Left lung (tissue), 10 donors: ENCODE results near the gene DIO3. TPM values are rescaled to one million over a fixed set of nuclear protein-coding genes. Genes with fewer than 3 reads are reported as not detected.

Experiments used
- ATAC-seq: fragments of 200-7000 bp; cut with Tn5 transposase; one replicate; pipeline ENCODE4 v1.9.1; 2020; ENCODE audit warnings: moderate library complexity
- DNase-seq, 4 donors: peaks; one replicate each; pipeline ENCODE4 v3.0.0-alpha.2; 2013 to 2020
- H3K27ac ChIP-seq, 2 donors: fragments of 200-600 bp; sonication (generic) in 1 of 2; one replicate each; pipeline versions ENCODE4 v1.5.0 to v1.8.0; 2020 to 2021
- H3K27me3 ChIP-seq, 2 donors: fragments of 200-600 bp; sonication (generic) in 1 of 2; one replicate each; pipeline versions ENCODE4 v1.5.0 to v1.8.0; 2020 to 2021
- H3K36me3 ChIP-seq, 2 donors: fragments of 200-600 bp; sonication (generic) in 1 of 2; one replicate each; pipeline versions ENCODE4 v1.5.0 to v1.8.0; 2020 to 2021
- H3K4me1 ChIP-seq, 2 donors: fragments of 200-600 bp; one replicate each; pipeline ENCODE4 v1.8.0; 2021
- H3K4me3 ChIP-seq, 2 donors: fragments of 200-600 bp; sonication (generic) in 1 of 2; one replicate each; pipeline versions ENCODE4 v1.5.0 to v1.8.0; 2020 to 2021; ENCODE audit warnings: mild to moderate bottlenecking in 1 of 2
- H3K9me3 ChIP-seq, 2 donors: fragments of 200-600 bp; sonication (generic) in 1 of 2; one replicate each; pipeline versions ENCODE4 v1.5.0 to v1.8.0; 2020 to 2021
- intact Hi-C, 2 donors: fragments of 100-400 bp; cut with DNase I; formaldehyde crosslinking; loops; one replicate each; pipeline versions ENCODE4 v1.11.2 to v1.14.2; 2022
- polyA plus RNA-seq, 6 donors: library from polyadenylated mRNA; unstranded; fragments of 120-200 nt; gene quantifications; one replicate each; pipeline ENCODE4 v1.2.1, GENCODE V29; 2013; ENCODE audit not compliant: insufficient read length in 6 of 6
- total RNA-seq, 2 donors: library from RNA; stranded (reverse); fragmentation: NEBNext Ultra II Directional; extraction: Animal tissue kit (Norgen Biotek cat#: 25700); gene quantifications; one replicate each; pipeline ENCODE4 v1.2.1, GENCODE V29; 2021
- TF ChIP-seq, protein P1 (sequence below), 2 donors: fragments of 200-600 bp; sonication (generic) in 1 of 2; IDR thresholded peaks; one replicate each; pipeline versions ENCODE4 v1.5.0 to v1.8.0; 2021; ENCODE audit warnings: antibody characterized with exemption in 2 of 2
- donor health status: DM: no; HTN: yes; CAD: no.
- donor health status: DM: no; HTN: no; CAD: no.

The DIO3 gene
- total and polyA plus RNA-seq, 8 donors = 0.16 to 0.84 (median 0.36) TPM

DNA sequence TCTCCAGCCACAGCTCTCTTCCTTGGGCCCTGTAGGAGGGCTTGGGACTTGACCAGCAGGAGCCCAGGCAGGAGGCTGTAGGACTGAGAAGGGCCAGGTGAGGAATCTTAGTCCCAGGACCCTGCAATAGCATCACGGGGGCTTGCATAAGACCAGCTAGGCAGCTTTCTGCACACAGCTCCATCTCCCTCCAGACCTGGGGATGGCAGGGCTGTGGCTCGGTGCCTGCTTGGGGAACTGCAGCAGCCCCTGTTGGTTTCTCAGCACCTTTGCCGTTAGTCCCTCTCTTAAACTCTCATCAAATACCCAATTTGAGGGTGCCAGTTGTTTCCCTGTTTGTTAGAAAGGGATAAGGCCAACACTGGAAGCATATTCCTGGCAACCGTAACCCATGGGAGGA lies 14.3 kb downstream of the DIO3 start:
- peaks cover 0 to 13% of the 10 kb centered on the region in 2 donors for H3K27me3 ChIP-seq

DNA sequence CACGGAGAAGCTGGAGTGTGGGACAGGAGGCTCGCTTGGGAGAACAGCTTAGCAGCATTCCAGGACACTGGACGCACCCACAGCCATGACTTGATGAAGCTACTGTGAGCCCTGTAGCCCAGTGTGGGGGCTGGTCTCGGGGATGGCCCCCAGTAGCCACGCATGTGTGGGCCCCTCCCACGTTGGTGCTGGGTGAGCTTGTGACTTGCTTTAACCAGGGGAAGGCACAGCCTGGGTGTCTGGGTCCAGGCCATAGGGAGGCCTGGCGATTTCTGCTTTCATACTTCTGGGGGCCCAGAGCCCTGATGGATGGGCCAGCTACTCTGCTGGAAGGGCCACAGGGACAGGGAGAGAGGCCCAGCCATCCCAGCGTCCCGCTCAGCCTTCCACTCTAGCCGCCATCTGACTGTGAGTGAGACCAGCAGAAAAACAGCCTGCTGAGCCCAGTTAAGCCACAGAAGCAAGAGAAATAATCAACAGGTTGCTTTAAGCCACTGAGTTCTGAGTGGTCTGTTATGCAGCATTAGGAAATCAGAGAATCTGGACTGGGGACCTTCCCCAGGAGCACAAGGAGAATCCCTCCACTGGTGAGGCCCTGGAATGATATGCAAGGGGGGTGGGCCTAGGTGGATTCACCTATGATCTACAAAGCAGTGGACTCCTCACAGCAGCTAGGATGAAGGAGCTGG lies 16.1 kb downstream of the DIO3 start:
- H3K4me1 ChIP-seq = no peaks in the 10 kb centered on the region
- H3K27ac ChIP-seq = no peak overlapping the region
- no peak overlapping the region for H3K4me3 ChIP-seq
- no peaks in the 10 kb centered on the region for H3K9me3 ChIP-seq
- TF ChIP-seq, protein P1, sequence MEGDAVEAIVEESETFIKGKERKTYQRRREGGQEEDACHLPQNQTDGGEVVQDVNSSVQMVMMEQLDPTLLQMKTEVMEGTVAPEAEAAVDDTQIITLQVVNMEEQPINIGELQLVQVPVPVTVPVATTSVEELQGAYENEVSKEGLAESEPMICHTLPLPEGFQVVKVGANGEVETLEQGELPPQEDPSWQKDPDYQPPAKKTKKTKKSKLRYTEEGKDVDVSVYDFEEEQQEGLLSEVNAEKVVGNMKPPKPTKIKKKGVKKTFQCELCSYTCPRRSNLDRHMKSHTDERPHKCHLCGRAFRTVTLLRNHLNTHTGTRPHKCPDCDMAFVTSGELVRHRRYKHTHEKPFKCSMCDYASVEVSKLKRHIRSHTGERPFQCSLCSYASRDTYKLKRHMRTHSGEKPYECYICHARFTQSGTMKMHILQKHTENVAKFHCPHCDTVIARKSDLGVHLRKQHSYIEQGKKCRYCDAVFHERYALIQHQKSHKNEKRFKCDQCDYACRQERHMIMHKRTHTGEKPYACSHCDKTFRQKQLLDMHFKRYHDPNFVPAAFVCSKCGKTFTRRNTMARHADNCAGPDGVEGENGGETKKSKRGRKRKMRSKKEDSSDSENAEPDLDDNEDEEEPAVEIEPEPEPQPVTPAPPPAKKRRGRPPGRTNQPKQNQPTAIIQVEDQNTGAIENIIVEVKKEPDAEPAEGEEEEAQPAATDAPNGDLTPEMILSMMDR (IDR thresholded peaks at IDR 0.05) = no peak
- DNase-seq (no peak), ATAC-seq (no peak)
- peaks cover 0 to 18% of the 10 kb centered on the region in 2 donors for H3K27me3 ChIP-seq
- intact Hi-C loops = no loop called here
- H3K36me3 ChIP-seq = no peaks in the 10 kb centered on the region

More for the DNA sequence above, 14.3 kb downstream of the DIO3 start:
- H3K9me3 ChIP-seq = no peaks in the 10 kb centered on the region
- no peak for ATAC-seq
- no peaks in the 10 kb centered on the region for H3K4me1 ChIP-seq
- TF ChIP-seq, protein P1 (IDR thresholded peaks at IDR 0.05) = no peak
- H3K27ac ChIP-seq = no peak overlapping the region
- H3K36me3 ChIP-seq = no peaks in the 10 kb centered on the region
- intact Hi-C loops = no loop called here
- DNase-seq = no peak
- no peak overlapping the region for H3K4me3 ChIP-seq

DNA sequence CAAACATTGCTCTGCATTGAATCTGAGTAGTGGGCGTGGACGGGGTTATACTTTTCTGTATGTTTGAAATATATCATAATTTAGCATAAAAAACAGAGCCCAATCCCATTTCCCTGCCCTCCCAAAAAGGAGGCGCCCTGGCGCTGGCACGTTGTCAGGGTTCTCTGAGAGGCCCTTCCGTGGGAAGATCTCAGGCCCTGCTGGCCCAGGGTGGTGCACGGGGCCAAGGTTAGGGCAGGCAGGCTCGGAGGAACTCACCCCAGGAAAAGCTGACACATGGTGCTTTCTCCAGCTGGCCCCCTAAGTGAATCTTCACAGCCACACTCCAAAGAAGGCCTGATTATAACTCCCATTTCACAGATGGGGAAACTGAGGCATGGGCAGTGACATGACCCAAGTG lies 17.2 kb downstream of the DIO3 start:
- H3K36me3 ChIP-seq = no peaks in the 10 kb centered on the region
- H3K27me3 ChIP-seq = peaks cover 0 to 18% of the 10 kb centered on the region in 2 donors
- no peaks in the 10 kb centered on the region for H3K9me3 ChIP-seq
- DNase-seq = peak in 1 of 4 donors; percentile 37
- intact Hi-C loops = no loop called here
- no peaks in the 10 kb centered on the region for H3K4me1 ChIP-seq
- H3K27ac ChIP-seq = no peak overlapping the region
- no peak for ATAC-seq
- TF ChIP-seq, protein P1 (IDR thresholded peaks at IDR 0.05) = no peak
- H3K4me3 ChIP-seq = no peak overlapping the region

DNA sequence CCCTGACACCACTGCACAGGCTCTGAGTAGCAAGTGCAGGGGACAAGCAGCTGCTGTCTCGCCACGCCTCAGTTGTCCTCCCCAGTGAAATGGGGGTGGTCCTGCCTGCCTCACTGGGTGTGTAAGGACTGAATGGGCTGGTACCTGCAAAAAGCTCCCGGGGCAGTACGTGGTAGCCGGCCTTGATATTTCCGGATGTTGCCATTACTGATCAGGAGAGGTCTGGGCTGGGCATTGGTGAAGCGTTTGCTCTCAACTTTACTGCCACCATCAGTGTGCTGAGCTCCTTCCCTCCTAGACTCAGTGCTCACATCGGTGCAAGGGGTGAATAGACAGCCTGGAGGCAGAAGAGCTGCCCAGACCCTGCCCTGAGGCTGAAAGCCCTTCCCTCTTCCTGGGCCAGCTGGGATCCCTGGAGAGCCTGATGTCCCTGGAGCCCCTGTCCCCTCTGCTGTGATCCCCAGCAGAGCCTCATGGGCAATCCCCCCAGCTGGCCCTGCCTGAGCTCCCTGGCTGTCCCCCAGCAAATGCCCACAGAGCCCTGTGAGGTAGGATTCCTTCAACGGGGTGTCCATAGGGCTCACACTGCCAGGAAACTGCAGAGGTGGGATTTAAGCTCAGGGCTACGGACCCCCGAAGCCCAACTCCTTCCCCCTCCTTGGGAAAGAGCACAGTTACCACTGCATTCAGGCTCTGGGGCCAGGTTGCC lies 18.2 kb downstream of the DIO3 start:
- Histone ChIP-seq H3K36me3 (no peaks in the 10 kb centered on the region), H3K4me1 (no peaks in the 10 kb centered on the region), H3K27ac (no peak overlapping the region), H3K4me3 (no peak overlapping the region), H3K9me3 (no peaks in the 10 kb centered on the region), H3K27me3 (peaks cover 0 to 22% of the 10 kb centered on the region in 2 donors)
- ATAC-seq (no peak), DNase-seq (no peak)
- intact Hi-C loops = no loop called here
- TF ChIP-seq, protein P1 (IDR thresholded peaks at IDR 0.05) = no peak

DNA sequence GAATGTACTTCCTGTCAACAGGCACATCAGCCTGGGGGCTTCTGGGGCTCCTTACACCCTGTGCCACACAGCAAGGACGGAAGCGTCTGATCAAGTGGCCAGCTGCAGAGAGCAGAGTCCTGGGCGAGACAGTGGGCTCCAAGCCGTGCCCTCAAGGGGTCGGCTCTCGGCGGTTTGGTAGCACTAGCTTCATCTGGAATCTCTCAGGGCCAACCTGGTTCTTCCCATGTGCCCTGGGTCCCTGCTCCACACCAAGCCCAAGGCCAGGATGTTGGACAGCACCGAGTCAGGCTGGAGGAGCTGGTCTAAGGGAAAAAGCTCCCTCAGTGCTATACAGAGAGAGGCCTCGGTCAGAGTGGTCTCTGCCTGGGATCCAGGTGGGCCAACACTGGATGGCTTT lies 20.5 kb downstream of the DIO3 start:
- Histone ChIP-seq H3K4me3 (no peak overlapping the region), H3K4me1 (no peaks in the 10 kb centered on the region), H3K27ac (no peak overlapping the region), H3K9me3 (no peaks in the 10 kb centered on the region), H3K27me3 (peaks cover 0 to 22% of the 10 kb centered on the region in 2 donors), H3K36me3 (no peaks in the 10 kb centered on the region)
- DNase-seq (no peak), ATAC-seq (no peak)
- intact Hi-C loops = no loop called here
- TF ChIP-seq, protein P1 (IDR thresholded peaks at IDR 0.05) = no peak
